H1 (cell line): Measurements from ENCODE around the gene BPI. TPM values are rescaled to one million over a fixed set of nuclear protein-coding genes. Genes with fewer than 3 reads are reported as not detected.

Experiments
- CHD7 ChIP-seq: fragments of 300-600 bp; sonication (generic); IDR thresholded peaks from 2 replicates; pipeline ENCODE4 v1.7.1; 2012; ENCODE audit warnings: low read length, moderate library complexity, mild to moderate bottlenecking, inconsistent platforms; ENCODE audit not compliant: insufficient replicate concordance
- polyA plus RNA-seq, 7 experiments: library from polyadenylated mRNA; depleted of rRNA in 3 of 7; stranded (reverse) in 5 of 7; unstranded in 2 of 7; fragments of >200 nt in 5 of 7; fragments of 200-250 nt in 2 of 7; gene quantifications; 1 replicate in 5 of 7; 2 replicates in 1 of 7; 4 replicates in 1 of 7; pipeline versions ENCODE4 v1.2.1 to v1.2.3, GENCODE V29; 2011 to 2013; ENCODE audit warnings: missing spikeins in 2 of 7, mixed read lengths in 2 of 7
- total RNA-seq: library from RNA; stranded (reverse); fragmentation: NEBNext Ultra II Directional; extraction: Animal tissue kit (Norgen Biotek cat#: 25700); gene quantifications from 2 replicates; pipeline ENCODE4 v1.2.1, GENCODE V29; 2021

Gene BPI
- total and polyA plus RNA-seq, 2 of the 8 experiments (the other 6 are each of a cell fraction or from before 2014, with no cell fraction given) = not detected

GRCh38 chr20:38324159-38324558 is 20.2 kb downstream of the BPI start (continued):
- no peak for TF ChIP-seq CHD7
